Muscle layer of duodenum (tissue), 2 donors: Measurements from ENCODE around the gene SCGB1A1.
"Not testable (repeated sequence)": the region's sequence is repeated elsewhere in the genome, so short reads cannot be mapped to it uniquely, and the experiment has no call there.

Experiments used
- H3K27ac ChIP-seq: one replicate; pipeline ENCODE4 v1.7.0; 2013; ENCODE audit warnings: mild to moderate bottlenecking, low read length
- H3K27me3 ChIP-seq: one replicate; pipeline ENCODE4 v1.7.0; 2013; ENCODE audit warnings: low read depth, mild to moderate bottlenecking, control low read depth, low read length
- H3K36me3 ChIP-seq, 2 donors: one replicate each; pipeline ENCODE4 v1.7.0; 2013; ENCODE audit warnings: low read length in 2 of 2, control low read depth in 1 of 2, mild to moderate bottlenecking in 1 of 2; ENCODE audit not compliant: insufficient read depth in 2 of 2, control insufficient read depth in 1 of 2
- H3K4me1 ChIP-seq, 2 donors: one replicate each; pipeline ENCODE4 v1.7.0; 2013; ENCODE audit warnings: low read length in 2 of 2, mild to moderate bottlenecking in 2 of 2, control low read depth in 1 of 2, moderate library complexity in 1 of 2; ENCODE audit not compliant: insufficient read depth in 2 of 2, control insufficient read depth in 1 of 2
- H3K4me3 ChIP-seq, 2 donors: one replicate each; pipeline ENCODE4 v1.7.0; 2013; ENCODE audit warnings: low read length in 2 of 2, low read depth in 1 of 2, mild to moderate bottlenecking in 1 of 2
- H3K9me3 ChIP-seq, 2 donors: one replicate each; pipeline ENCODE4 v1.7.0; 2013; ENCODE audit warnings: low read length in 2 of 2, control low read depth in 1 of 2, mild to moderate bottlenecking in 1 of 2; ENCODE audit not compliant: control insufficient read depth in 1 of 2
- donor health status: healthy.

The SCGB1A1 gene

GRCh38 chr11:62418733-62419132 is at the start of gene SCGB1A1:
SCGB1A1 (plus strand) TSS chr11:62419033; CDS start chr11:62419096, 63 bp downstream.
- peaks cover 4 to 25% of the 10 kb centered on the region in 2 donors for H3K4me1 ChIP-seq
- H3K27ac ChIP-seq, result no peak within 1 kb of the TSS
- no peaks in the 10 kb centered on the region for H3K36me3 ChIP-seq
- no peaks in the 10 kb centered on the region for H3K9me3 ChIP-seq
- no peak within 1 kb of the TSS for H3K4me3 ChIP-seq
- no peaks in the 10 kb centered on the region for H3K27me3 ChIP-seq

GRCh38 chr11:62370743-62371440 is 47.9 kb upstream of the SCGB1A1 start:
- Histone ChIP-seq H3K4me1 (no peaks in the 10 kb centered on the region), H3K27ac (no peak overlapping the region), H3K4me3 (no peak overlapping the region), H3K36me3 (no peaks in the 10 kb centered on the region), H3K27me3 (no peaks in the 10 kb centered on the region), H3K9me3 (no peaks in the 10 kb centered on the region)

- no peaks in the 10 kb centered on the region for H3K4me1 ChIP-seq
- H3K4me3 ChIP-seq, result no peak overlapping the region
Observed at GRCh38 chr11:62372871-62373270, 46.0 kb upstream of the SCGB1A1 start.

GRCh38 chr11:62373464-62374119 is 45.2 kb upstream of the SCGB1A1 start:
- H3K4me1 ChIP-seq, result no peaks in the 10 kb centered on the region
- no peak overlapping the region for H3K4me3 ChIP-seq
- no peaks in the 10 kb centered on the region for H3K36me3 ChIP-seq

More at GRCh38 chr11:62372871-62373270, 46.0 kb upstream of the SCGB1A1 start:
- no peak overlapping the region for H3K27ac ChIP-seq
- no peaks in the 10 kb centered on the region for H3K27me3 ChIP-seq
- H3K36me3 ChIP-seq, result no peaks in the 10 kb centered on the region
- no peaks in the 10 kb centered on the region for H3K9me3 ChIP-seq

GRCh38 chr11:62374801-62375200 is 44.0 kb upstream of the SCGB1A1 start:
- Histone ChIP-seq H3K27ac (no peak overlapping the region), H3K4me1 (no peaks in the 10 kb centered on the region), H3K36me3 (no peaks in the 10 kb centered on the region), H3K9me3 (no peaks in the 10 kb centered on the region), H3K4me3 (no peak overlapping the region), H3K27me3 (no peaks in the 10 kb centered on the region)

More at GRCh38 chr11:62373464-62374119, 45.2 kb upstream of the SCGB1A1 start:
- no peaks in the 10 kb centered on the region for H3K27me3 ChIP-seq
- no peak overlapping the region for H3K27ac ChIP-seq
- H3K9me3 ChIP-seq, result no peaks in the 10 kb centered on the region

GRCh38 chr11:62378459-62379063 is 40.3 kb upstream of the SCGB1A1 start:
- not testable (repeated sequence) for H3K36me3 ChIP-seq, H3K4me1 ChIP-seq, H3K9me3 ChIP-seq, H3K27me3 ChIP-seq, H3K4me3 ChIP-seq, H3K27ac ChIP-seq

- not testable (repeated sequence) for H3K27ac ChIP-seq
Observed at GRCh38 chr11:62379586-62379985, 39.2 kb upstream of the SCGB1A1 start.

GRCh38 chr11:62380821-62381245 is 38.0 kb upstream of the SCGB1A1 start:
- not testable (repeated sequence) for H3K9me3 ChIP-seq, H3K36me3 ChIP-seq, H3K4me1 ChIP-seq, H3K27ac ChIP-seq, H3K27me3 ChIP-seq, H3K4me3 ChIP-seq

More at GRCh38 chr11:62379586-62379985, 39.2 kb upstream of the SCGB1A1 start:
- H3K36me3 ChIP-seq, H3K4me3 ChIP-seq, H3K9me3 ChIP-seq, H3K4me1 ChIP-seq, H3K27me3 ChIP-seq: not testable (repeated sequence)

GRCh38 chr11:62383822-62384221 is 35.0 kb upstream of the SCGB1A1 start:
- Histone ChIP-seq H3K4me1 (peaks cover 0 to 8% of the 10 kb centered on the region in 2 donors), H3K27ac (no peak overlapping the region), H3K9me3 (no peaks in the 10 kb centered on the region), H3K36me3 (no peaks in the 10 kb centered on the region), H3K4me3 (no peak overlapping the region), H3K27me3 (no peaks in the 10 kb centered on the region)

- not testable (repeated sequence) for H3K4me3 ChIP-seq, H3K9me3 ChIP-seq, H3K27me3 ChIP-seq, H3K36me3 ChIP-seq, H3K27ac ChIP-seq, H3K4me1 ChIP-seq
Observed at GRCh38 chr11:62386083-62386482, 32.8 kb upstream of the SCGB1A1 start.

- Histone ChIP-seq H3K4me3 (no peak overlapping the region), H3K4me1 (no peaks in the 10 kb centered on the region), H3K27me3 (no peaks in the 10 kb centered on the region), H3K9me3 (no peaks in the 10 kb centered on the region), H3K36me3 (no peaks in the 10 kb centered on the region), H3K27ac (no peak overlapping the region)
Observed at GRCh38 chr11:62387381-62387780, 31.5 kb upstream of the SCGB1A1 start.
